ENCODE measurements around the gene GNG2. TPM values are rescaled to one million over a fixed set of nuclear protein-coding genes. Genes with fewer than 3 reads are reported as not detected.

GNG2 gene
- total RNA-seq, 2 experiments from 2014 or later: 24.0 to 32.0 TPM

DNA sequence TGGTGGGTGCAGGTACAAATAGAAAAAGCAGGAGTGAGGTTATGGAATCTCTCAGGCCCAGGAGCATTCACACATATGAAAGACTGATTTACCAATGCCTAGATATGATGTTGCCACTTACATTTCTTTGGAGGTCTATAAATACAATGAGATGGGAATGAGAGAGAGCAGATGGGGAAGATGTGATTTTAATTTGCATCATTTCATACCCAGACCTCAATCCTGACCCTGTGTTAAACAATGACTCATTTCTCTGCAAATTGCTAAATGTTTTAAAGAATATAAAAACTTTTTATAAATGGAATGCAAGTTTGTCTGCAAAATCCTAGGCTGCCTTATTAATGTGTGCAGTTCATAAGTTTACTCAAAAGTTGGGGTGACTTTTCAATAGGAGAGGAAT lies 38.6 kb upstream of the GNG2 start:
- Histone ChIP-seq H2AFZ (ENCODE audit: low read length) (no peak overlapping the region), H3K9me2 (ENCODE audit: insufficient read depth, low read length) (no peaks in the 10 kb centered on the region), H3K27ac (ENCODE audit: low read depth, low read length, poor library complexity, severe bottlenecking) (no peak overlapping the region), H3K4me1 (ENCODE audit: insufficient read depth, low read length, poor library complexity, severe bottlenecking) (peaks cover 7% of the 10 kb centered on the region), H3K4me2 (ENCODE audit: low read length) (no peak overlapping the region), H3K9me3 (ENCODE audit: low read length) (no peaks in the 10 kb centered on the region), H4K20me1 (ENCODE audit: insufficient read depth, low read length) (no peaks in the 10 kb centered on the region), H3K4me3 (ENCODE audit: low read depth, low read length, poor library complexity, severe bottlenecking) (no peak overlapping the region), H3K36me3 (ENCODE audit: insufficient read depth, low read length) (no peaks in the 10 kb centered on the region), H3K79me2 (ENCODE audit: insufficient read depth, low read depth, low read length) (no peaks in the 10 kb centered on the region)
- intact Hi-C loops (cut with micrococcal nuclease; ENCODE audit: unreplicated experiment): loop anchor here (5.0 kb wide), 1 partner anchor 155 kb away; no protein-coding TSS in a partner anchor
- ChIA-PET CTCF (ENCODE audit: unreplicated experiment) (no interaction called here), POLR2A (no interaction called here)
- BruUV-seq (replicated peaks): no TSS peak
- no peak for TF ChIP-seq EZH2phosphoT487 (IDR thresholded peaks at IDR 0.05; ENCODE audit: borderline replicate concordance, low read depth, low read length)
- TF ChIP-seq, protein P1, sequence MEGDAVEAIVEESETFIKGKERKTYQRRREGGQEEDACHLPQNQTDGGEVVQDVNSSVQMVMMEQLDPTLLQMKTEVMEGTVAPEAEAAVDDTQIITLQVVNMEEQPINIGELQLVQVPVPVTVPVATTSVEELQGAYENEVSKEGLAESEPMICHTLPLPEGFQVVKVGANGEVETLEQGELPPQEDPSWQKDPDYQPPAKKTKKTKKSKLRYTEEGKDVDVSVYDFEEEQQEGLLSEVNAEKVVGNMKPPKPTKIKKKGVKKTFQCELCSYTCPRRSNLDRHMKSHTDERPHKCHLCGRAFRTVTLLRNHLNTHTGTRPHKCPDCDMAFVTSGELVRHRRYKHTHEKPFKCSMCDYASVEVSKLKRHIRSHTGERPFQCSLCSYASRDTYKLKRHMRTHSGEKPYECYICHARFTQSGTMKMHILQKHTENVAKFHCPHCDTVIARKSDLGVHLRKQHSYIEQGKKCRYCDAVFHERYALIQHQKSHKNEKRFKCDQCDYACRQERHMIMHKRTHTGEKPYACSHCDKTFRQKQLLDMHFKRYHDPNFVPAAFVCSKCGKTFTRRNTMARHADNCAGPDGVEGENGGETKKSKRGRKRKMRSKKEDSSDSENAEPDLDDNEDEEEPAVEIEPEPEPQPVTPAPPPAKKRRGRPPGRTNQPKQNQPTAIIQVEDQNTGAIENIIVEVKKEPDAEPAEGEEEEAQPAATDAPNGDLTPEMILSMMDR (conservative IDR thresholded peaks at IDR 0.05; ENCODE audit: low read length): no peak
- no peak for DNase-seq (ENCODE audit: low spot score)

DNA sequence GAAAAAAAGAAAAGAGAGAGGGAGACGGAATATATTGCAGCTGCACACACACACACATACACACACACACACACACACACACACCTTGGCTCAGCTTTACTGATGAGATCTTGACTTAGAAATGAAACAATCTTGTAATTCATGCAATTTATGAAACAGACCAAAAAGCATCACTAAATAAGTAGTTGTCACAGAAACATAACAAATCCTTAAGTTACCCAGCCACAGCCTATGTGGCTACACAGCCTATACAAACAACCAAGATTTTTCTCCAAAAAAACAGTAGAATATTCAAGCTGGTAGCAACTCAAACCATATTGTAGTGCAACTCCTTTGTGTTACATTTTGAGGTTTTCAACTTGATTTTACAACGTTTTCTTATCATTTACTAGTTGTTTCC lies 37.9 kb upstream of the GNG2 start:
- H4K20me1 ChIP-seq (ENCODE audit: insufficient read depth, low read length): no peaks in the 10 kb centered on the region
- POLR2A ChIA-PET: no interaction called here
- H3K36me3 ChIP-seq (ENCODE audit: insufficient read depth, low read length): no peaks in the 10 kb centered on the region
- TF ChIP-seq, protein P1 (conservative IDR thresholded peaks at IDR 0.05; ENCODE audit: low read length): no peak
- TF ChIP-seq EZH2phosphoT487 (IDR thresholded peaks at IDR 0.05; ENCODE audit: borderline replicate concordance, low read depth, low read length): no peak
- no peak overlapping the region for H3K27ac ChIP-seq (ENCODE audit: low read depth, low read length, poor library complexity, severe bottlenecking)
- DNase-seq (ENCODE audit: low spot score): no peak
- BruUV-seq (replicated peaks): no TSS peak
- CTCF ChIA-PET (ENCODE audit: unreplicated experiment): no interaction called here
- intact Hi-C loops (cut with micrococcal nuclease; ENCODE audit: unreplicated experiment): loop anchor here (5.0 kb wide), 1 partner anchor 155 kb away; no protein-coding TSS in a partner anchor
- H3K4me1 ChIP-seq (ENCODE audit: insufficient read depth, low read length, poor library complexity, severe bottlenecking): peaks cover 7% of the 10 kb centered on the region
- H2AFZ ChIP-seq (ENCODE audit: low read length): no peak overlapping the region
- H3K9me3 ChIP-seq (ENCODE audit: low read length): no peaks in the 10 kb centered on the region
- H3K9me2 ChIP-seq (ENCODE audit: insufficient read depth, low read length): no peaks in the 10 kb centered on the region
- H3K4me2 ChIP-seq (ENCODE audit: low read length): no peak overlapping the region
- no peaks in the 10 kb centered on the region for H3K79me2 ChIP-seq (ENCODE audit: insufficient read depth, low read depth, low read length)
- H3K4me3 ChIP-seq (ENCODE audit: low read depth, low read length, poor library complexity, severe bottlenecking): no peak overlapping the region

DNA sequence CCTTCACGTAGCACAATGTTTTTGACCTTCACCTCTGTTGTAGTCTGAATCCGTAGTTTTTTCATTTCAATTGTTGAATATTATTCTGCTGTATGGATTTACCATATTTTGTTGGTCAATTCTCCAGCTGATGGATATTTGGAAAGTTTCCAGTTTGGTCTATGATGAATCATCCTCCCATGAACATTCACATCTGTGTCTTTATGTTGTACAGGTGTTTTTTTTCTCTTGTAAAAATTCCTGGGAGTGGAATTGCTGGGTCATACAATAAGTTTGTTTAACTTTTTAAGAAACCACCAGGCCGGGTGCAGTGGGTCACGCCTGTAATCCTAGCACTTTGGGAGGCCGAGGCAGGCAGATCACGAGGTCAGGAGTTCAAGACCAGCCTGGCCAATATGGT lies 36.7 kb upstream of the GNG2 start:
- Histone ChIP-seq H4K20me1 (ENCODE audit: insufficient read depth, low read length) (no peaks in the 10 kb centered on the region), H3K36me3 (ENCODE audit: insufficient read depth, low read length) (no peaks in the 10 kb centered on the region), H2AFZ (ENCODE audit: low read length) (no peak overlapping the region), H3K4me1 (ENCODE audit: insufficient read depth, low read length, poor library complexity, severe bottlenecking) (peaks cover 11% of the 10 kb centered on the region), H3K9me2 (ENCODE audit: insufficient read depth, low read length) (no peaks in the 10 kb centered on the region), H3K79me2 (ENCODE audit: insufficient read depth, low read depth, low read length) (no peaks in the 10 kb centered on the region), H3K9me3 (ENCODE audit: low read length) (no peaks in the 10 kb centered on the region), H3K27ac (ENCODE audit: low read depth, low read length, poor library complexity, severe bottlenecking) (no peak overlapping the region), H3K4me3 (ENCODE audit: low read depth, low read length, poor library complexity, severe bottlenecking) (no peak overlapping the region), H3K4me2 (ENCODE audit: low read length) (no peak overlapping the region)
- no peak for DNase-seq (ENCODE audit: low spot score)
- BruUV-seq (replicated peaks): no TSS peak
- TF ChIP-seq EZH2phosphoT487 (IDR thresholded peaks at IDR 0.05; ENCODE audit: borderline replicate concordance, low read depth, low read length): no peak
- TF ChIP-seq, protein P1 (conservative IDR thresholded peaks at IDR 0.05; ENCODE audit: low read length): no peak
- intact Hi-C loops (cut with micrococcal nuclease; ENCODE audit: unreplicated experiment): loop anchor here (5.0 kb wide), 1 partner anchor 154 kb away; no protein-coding TSS in a partner anchor
- ChIA-PET CTCF (ENCODE audit: unreplicated experiment) (no interaction called here), POLR2A (interaction anchor here (0.6 kb wide), 1 partner anchor 39 kb away, joined by 5 read pairs; no protein-coding TSS in a partner anchor)

Data from OCI-LY7 (cell line).